Activated CD8-positive, alpha-beta memory T cell treated with anti-CD3 and anti-CD28 coated beads for 48 hours (primary cell): ENCODE data around the gene KIFC3.
"Not testable (repeated sequence)": the region's sequence is repeated elsewhere in the genome, so short reads cannot be mapped to it uniquely, and the experiment has no call there.

Experiments
- DNase-seq, 3 experiments: peaks; one replicate each; pipeline ENCODE4 v3.0.0-alpha.2; 2020; ENCODE audit warnings: low read depth in 2 of 3, low spot score in 2 of 3

Gene KIFC3

DNA sequence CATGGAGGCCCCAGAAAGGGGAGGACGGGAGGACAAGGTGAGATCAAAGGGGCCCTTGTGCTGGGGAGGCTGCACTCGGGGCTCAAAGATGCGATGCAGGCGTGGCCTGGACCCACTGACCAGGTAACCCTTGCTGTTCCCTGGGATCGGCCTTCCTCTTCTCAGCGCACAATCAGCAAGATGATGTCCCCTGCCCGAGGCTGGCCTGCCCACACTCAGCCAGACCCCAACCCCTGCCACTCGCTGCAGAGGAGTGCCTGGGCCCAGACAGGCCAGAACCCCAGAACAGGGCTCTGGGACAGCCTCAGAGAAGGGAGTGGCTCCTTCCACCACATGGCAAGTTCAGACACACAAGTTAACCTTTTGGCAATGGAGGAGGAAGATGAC lies 14.8 kb downstream of the KIFC3 start:
- no peak for DNase-seq

DNA sequence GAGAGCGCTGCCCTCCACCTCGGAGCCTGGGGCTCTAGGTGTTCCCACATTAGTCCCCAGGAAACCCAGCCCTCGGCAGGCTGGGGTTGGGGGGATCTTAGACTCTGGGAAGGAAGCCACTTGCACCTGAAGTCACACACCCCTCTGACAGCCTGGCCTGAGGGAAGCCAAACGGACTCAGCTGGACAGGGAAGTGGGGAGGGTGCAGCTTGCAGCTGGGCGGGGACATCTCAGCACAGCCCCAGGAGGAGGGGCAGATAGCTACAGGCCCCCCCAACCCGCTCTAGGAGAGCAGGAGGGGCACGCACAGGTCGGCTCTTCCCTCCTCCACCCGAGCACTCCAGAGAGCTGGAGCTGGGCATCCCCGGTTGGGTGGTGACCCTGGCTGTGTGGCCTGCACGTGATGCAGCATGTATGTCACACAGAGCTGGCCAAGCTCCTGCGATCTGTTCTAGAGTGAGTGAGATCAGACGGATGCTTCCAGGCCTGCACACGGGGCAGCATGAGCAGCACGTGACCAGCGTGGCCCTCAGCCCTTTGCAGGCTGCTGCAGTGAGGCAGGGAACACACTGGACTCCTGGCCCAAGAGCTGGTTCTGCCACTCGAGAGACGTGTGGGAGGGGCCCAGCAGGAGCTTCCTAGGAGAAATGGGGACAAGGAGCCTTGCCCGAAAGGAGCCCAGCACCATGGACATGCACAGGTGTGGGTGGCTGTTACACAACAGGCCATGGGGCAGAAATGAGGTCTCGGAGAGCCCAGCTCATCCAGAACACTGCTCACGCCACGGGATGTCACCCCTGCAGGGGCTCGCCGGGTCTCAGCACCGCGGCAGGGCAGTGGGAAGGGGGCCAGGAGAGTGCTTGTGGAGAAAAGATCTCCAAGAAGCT lies 15.4 kb downstream of the KIFC3 start:
- DNase-seq: no peak

DNA sequence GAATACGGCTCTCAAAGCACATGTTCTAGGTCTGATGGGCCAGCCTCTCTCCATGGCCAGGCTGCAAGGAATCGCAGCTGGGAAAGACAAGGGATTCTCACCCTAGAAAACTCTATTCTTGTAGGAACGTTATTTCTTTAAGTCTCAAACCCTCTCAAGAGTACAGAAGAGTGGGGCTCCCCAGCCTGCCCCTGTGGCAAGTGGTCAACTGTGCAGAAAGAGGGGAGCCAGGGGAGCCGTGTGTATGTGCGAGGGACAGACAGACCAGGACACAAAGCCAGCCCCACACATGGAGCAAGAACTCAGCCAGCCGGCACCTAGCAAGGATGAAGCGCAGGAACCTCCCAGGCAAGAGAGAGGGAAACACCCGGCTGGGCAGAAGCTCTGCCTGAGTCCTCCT lies 16.4 kb downstream of the KIFC3 start:
- no peak for DNase-seq

DNA sequence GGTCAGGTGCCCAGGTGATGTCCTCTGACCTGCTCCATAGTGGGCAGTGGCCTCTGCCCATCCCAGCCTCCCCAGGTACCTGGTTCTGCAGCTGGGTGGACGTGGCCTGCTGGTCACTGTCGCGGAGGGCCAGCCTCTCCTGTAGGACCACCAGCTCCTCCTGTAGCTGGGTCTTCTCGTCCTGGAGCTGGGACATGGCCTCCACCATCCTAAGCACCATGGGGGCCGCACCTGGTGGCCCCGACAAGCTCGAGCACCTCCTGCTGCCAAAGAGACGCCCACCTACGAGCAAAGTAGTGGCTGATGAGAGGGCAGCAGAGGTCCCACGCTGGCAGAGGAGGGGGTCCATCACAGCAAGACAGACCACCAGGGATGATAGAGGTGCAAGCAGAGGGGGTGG lies 16.9 kb downstream of the KIFC3 start:
- DNase-seq: no peak

DNA sequence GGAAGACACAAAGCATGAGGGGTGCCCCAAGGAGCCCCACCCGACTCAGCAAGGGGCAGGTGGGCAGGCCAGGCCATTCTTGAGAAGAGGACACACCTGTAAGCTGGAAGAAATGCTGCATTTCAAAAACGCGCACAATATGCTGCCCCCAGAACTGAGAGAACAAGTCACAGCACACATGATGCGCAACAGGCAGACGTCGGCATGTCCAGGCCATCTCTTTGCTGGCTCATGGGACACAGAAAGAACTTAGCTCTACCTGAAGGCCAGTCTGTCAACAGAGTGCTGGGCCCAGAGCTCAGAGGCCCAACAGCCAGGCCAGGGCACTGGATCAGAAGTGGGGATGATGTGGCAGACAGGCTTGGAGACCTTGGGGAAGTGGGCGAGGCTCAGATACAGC lies 18.0 kb downstream of the KIFC3 start:
- no peak for DNase-seq

DNA sequence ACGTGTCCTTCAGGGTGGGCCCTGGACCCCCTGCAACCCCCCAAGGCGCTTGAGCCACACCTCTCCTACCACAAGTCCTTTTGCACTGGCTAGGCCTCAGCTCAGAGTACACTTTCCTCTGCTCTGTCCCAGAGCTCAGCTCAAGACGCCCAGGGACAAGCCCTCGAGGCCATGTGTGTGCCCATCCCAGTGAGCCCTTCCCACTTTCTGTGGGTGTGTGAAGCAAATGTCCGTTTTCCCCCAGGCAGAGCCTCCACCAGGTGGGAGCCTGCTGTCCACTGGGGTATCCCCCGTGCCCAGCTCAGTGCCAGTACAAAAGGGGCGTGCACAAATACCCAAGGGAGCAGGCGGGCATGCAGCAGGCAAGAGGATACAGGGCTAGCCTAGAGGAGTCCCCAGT lies 18.4 kb downstream of the KIFC3 start:
- no peak for DNase-seq

DNA sequence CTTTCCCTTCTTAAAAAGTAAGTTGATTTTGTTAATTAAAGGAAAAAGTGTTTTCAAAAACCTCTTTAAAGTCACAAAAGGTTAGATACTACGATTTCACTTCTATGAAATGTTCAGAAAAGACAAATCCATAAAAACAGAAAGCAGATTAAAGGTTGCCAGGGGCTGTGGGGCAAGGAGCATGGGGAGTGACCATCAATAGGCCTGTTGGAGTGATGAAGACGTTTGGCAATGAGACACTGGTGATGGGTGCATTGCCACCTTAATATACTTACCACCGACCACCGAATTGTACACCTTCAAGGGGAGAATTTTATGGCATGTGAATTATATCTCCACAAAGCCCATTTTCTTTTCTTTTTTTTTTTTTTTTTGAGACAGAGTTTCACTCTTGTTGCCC lies 19.2 kb downstream of the KIFC3 start:
- DNase-seq: no peak

DNA sequence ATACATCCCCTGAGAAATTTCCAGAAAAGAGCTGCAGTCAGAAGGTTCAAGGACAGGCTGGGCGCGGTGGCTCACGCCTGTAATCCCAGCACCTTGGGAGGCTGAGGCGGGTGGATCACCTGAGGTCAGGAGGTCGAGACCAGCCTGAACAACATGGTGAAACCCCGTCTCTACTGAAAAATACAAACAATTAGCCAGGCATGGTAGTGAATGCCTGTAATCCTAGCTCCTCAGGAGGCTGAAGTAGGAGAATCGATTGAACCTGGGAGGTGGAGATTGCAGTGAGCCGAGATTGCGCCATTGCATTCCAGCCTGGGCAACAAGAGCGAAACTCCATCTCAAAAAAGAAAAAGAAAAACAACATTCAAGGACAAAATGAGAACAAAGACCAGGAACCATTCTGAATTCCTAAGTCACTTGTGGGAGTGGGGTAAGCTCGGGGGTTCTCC lies 19.7 kb downstream of the KIFC3 start:
- DNase-seq: not testable (repeated sequence)

DNA sequence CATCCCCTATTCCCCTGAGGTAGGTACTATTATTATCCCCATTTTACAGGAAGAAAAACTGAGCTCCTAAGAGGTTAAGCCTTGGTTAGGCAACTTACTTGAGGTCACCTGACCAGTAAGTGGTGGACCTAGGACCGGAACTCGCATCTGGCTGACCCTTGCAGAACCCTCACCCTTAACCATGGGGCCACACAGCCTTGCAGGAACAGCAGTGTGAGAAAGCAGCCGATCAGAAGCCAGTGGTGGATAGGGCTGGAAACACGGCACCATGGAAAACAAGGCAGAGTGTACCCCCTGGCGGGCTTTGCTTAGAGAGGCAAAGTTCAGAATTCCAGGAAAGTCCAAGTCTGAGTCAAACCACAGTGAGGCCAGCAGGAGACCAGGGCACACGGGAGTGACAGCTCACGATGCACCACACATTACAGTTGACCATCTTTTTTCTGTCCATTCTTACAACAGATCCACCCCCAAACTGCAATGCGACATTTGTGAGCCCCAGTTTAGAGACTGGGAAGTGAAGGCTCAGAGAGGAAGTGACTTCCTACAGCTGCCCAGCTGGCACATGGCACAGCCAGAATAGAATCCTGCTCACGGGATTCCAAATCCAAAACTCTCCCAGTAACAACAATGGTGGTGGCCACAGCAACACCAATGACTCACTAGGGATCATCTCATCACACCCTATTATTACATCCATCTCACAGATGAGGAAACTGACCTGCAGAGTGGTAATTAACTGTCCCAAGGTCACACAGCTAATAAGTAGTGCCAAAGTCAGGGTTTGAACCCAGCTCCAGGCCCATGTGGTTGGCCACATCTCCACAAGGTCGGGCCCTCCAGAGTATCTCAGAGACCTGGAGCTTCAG lies 20.3 kb downstream of the KIFC3 start:
- DNase-seq: no peak

DNA sequence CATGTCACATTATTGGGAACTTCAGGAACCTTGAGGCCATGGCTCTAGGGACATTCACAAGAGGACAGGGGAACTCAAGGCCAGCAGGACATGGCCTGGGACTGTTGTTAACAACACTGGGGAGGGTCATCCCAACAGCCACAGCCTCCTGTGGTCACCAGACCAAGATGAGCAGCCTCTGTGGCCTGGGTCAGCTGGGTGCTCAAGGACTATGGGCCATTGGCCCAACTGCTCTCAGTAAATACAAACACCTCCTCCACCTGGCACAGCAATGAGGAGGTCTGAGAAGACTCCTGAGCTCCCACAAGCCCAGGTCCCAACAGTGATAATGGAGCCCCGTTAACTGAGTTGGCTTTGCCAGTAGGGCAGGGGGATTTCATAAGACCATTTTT lies 20.9 kb downstream of the KIFC3 start:
- DNase-seq: no peak

DNA sequence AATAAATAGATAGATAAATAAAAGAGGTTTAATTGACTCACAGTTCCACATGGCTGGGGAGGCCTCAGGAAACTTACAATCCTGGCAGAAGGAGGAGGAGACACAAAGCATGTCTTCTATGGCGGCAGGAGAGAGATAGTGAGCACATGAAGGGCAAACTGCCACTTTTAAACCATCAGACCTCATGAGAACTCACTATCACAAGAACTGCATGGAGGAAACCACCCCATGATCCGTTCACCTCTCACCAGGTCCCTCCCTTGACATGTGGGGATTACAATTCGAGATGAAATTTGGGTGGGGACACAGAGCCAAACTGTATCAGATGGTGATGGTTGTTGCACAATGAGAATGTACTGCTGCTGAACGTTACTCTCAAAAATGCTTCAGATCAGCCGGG lies 22.5 kb downstream of the KIFC3 start:
- DNase-seq: not testable (repeated sequence)

DNA sequence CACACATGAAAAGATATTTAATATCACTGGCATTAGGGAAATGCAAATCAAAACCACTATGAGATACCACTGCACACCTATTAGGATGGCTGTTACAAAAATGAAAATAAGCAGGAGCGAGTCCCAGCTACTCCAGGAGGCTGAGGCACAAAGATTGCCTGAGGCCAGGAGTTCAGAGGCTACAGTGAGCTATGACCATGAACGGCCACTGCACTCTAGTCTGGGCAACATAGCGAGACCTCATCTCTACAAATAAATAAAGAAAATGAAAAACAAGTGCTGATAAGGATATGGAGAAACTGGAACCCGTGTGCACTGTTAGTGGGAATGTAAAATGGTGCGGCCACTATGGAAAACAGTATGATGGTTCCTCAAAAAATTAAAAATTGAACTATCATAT lies 23.6 kb downstream of the KIFC3 start:
- DNase-seq: no peak

DNA sequence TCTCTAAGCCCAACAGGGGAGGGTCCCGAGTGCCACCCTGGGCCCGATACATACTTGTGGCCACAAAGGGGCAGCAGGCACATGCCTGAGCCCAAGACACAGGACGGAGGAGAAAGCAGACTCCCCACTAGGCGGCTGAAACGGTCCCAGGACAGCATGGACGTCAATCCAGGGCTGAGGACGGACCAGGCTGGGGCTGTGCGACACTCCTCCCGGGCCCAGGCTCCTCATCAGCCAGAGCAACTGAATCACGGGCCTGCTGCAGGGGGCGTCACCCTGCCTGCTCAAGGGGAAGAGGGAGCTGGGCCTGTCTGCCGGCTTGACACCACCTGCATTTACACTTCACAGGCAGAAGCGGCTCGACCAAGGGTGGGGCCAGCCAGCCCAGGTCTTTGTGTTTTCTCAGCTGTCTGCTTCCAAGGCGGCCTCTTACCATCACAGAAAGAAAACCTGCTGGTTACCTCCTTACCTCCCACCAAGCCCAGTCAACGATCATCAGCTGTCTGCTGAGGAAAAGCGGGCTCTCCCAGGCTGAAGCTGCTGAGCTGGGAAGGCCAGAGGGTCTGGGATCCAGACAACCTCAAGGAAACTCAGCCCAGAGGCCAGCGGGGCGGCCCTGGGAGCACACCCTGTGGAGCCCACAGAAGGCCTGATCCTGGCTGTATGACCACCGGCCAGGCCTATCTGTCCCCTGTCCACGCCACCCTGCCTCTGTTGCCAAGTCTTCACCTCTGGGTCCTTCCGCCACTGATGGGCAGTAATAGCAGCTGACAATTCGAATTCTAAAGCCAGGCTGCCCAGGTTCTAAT lies 26.4 kb downstream of the KIFC3 start:
- no peak for DNase-seq

DNA sequence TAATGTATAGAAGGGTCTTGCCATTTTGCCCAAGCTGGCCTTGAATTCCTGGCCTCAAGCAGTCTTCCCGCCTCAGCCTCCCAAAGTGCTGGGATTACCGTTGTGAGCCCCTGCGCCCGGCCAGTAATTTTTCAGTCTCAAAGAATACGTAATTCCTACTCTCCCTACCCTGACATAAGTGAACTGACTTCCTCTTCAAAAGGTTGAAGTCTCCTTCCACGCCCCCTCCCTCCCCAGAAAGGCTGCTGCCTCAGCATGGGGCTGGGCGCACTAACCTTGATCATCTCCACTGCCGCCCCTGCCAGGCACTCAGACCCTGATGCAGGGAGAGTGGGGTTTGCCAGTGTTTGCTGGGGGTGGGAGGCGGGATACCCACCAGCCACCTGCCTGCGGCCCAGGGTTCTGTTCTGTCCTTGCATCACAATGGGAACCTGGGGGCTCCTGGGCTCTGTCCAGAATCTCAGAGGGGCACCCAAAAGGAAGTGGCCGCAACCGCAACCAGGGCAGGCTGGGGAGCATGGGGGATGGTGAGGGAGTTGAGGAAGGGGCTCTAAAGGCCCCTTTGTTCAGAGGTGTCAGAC lies 27.5 kb downstream of the KIFC3 start:
- no peak for DNase-seq

DNA sequence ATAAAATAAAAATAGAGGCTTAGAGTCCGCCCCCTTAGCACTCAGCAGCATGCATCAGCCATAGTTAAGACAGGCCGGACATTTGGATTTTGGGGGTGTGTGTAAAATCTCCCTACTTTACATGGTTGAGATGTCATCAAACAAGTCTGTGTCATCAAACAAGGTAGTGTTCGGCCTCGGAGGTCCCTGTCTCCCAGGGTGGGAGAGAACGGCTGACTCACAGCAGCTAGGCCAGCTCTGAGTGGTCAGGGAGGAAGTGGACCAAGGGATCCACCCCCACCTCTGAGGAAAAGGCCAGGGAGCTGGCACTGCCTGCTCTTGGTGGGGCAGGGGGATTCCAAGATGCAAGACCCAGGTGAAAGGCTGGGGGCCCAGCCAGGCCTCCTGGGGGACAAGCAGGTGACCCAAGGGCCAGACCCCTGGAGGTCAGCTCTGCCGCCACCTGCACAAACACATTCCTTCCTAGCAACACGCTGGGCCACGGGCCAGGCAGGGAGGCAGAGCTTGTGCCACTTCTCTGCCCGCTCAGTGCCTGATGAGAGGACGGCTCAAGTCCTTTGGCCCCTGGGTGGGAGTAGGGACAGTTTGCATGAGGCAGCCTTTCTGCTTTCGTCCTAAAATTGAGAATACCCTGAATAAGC lies 28.5 kb downstream of the KIFC3 start:
- no peak for DNase-seq

DNA sequence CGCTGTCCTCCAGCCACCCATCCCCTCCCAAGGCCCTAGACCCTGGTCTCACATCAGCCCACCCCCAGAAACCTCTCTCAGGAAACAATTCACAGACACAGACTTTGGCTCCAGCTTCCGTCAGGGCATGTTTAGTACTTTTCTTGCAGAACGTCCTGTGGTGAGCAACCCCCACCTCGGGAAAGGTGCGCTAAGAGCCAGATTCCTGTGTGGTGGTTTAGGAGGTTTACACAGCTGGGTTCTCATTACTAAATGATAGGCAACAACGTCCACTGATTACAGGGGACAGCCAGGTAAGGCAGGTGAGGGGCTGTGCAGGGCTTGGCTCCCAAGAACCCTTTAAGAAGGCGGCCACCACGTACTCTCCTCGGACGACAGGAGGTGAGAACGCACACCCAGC lies 29.3 kb downstream of the KIFC3 start:
- no peak for DNase-seq

DNA sequence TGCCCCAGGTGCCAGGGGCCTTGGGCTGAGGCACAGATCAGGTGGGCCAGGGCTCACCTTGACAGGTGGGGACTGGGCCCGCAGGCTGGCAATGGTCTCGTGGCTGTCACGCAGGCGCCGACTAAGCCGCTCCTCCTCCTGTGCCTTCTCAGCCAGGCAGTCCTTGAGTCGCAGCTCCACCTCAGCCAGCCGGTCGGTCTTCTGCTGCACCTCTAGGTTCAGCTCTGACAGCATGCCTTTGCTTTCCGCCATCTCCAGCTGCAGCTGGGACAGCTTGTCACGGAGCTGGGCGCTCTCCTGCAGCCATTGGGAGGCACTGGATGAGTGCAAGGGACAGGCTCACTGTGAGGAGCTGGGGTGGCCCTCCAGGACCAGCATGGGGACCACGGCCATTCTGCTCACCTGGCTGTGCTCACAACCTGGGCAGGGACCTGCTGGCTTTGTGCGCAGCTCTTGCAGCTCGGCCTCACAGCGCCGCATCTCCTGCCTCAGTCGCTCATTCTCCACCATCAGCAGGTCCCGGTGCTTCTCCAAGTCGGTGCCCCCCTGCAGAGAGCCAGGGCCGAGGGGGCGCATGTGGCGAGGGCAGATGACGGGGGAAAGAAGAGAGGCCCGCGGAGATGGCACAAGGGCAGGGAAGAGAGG lies 31.0 kb downstream of the KIFC3 start:
- DNase-seq: no peak

DNA sequence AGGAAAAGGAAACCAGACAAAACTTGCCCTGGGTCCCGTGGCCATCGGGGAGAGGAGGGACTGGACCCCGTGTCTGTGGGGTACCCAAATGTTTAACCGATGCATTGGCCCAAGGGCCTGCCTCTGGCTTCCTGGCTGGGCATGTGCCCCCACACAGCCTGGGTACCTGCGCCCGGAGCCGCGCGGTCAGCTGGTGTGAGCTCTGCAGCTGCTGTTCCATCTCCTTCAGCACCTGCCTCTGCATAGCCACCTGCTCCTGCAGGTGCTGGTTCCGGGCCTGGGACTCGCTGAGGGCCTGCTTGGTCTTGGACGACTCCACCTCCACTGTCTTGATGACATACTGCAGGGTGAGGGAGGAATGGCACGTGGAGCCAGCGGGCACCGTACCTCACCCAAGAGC lies 31.9 kb downstream of the KIFC3 start:
- no peak for DNase-seq

DNA sequence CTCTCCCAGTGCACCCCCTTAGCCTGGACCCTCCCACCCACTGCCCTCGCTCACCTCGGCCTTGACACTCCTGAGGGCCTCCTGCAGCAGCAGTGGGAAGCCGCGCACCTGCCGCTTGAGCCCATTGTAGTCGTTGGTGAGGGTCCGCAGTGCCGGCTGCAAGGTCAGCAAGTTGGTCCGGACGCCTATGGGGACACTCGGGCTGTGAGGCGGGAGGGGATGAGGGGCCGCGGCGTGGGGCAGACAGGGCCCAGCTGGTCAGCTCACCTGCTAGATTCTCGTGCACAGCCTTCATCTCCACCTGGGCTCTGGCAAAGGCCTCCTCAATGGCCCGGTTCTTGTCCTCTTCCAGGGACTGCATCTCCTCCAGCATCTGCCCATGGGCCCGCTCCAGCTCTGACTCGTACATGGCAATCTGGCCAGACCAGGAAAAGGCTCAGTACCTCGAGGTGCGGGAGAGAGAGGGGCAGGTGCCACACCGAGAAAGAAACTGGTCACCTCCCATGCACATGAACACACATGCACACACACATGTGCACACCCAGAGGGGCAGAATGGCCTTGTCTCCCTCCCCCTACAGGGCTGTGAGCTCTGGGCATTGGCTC lies 32.6 kb downstream of the KIFC3 start:
- no peak for DNase-seq
